Subcutaneous adipose tissue (tissue), 4 donors: ENCODE measurements around the gene AIDA. TPM values are rescaled to one million over a fixed set of nuclear protein-coding genes. Genes with fewer than 3 reads are reported as not detected.

Experiments
- CTCF ChIP-seq: fragments of 450-650 bp; IDR thresholded peaks from one replicate; pipeline ENCODE4 v1.5.1; 2016; ENCODE audit warnings: low read depth, mild to moderate bottlenecking, control low read depth, antibody characterized with exemption, moderate library complexity
- total RNA-seq, 4 donors: library from RNA; depleted of rRNA; stranded (reverse); fragments of >200 nt; gene quantifications; one replicate each; pipeline ENCODE4 v1.1.0, GENCODE V29; 2016

Gene AIDA
- 100 to 1,000 TPM; 107 to 147 (median 112) TPM for total RNA-seq

DNA sequence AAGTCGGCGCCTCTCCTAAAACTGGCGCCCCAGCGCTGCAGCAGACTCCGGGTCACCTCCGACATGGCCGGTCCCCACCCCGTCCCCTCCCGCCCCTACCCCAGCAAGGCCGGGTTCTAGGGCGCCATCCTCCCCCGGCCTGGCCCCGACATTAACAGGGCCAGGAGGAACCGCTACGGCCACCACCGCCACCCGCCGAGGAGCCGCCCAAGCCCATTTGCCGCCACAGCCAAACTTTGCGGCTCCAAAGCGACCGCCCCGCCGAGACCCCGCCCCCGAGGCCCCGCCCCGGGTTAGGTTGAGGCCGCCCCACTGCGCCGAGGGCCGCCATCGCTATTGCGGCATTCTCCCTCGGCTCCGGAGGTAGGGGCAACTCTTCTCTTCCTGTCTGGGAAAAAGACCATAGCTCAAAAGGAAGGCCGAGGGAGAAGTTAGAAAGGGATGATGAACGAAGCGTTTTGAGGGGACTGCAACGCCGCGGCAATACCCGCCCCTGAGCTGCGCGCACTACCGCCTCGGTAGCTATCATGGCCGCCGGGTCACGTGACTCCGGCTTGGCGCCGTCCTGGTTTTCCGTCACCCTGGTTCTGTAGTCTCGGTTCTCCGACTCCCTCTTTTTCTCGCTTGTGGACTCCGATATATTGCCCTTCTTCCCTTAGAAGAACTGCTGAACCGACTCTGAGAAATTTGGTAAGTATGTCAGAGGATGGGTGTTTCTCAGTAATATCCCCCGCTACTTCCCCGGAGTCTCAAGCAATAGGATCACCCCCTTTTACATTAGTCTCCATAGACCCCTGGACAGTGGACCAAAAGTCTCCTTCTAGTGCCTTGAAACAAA is at the start of gene AIDA, which contains the start of gene BROX:
Gene AIDA (minus strand): TSS at position 239 of the 838 bp plus-strand sequence. CDS start 174 bp downstream, at position 65.
Gene BROX (plus strand): TSS at position 312 of the 838 bp plus-strand sequence. CDS start 3,136 bp downstream, outside the sequence.
- TF ChIP-seq CTCF = no peak

DNA sequence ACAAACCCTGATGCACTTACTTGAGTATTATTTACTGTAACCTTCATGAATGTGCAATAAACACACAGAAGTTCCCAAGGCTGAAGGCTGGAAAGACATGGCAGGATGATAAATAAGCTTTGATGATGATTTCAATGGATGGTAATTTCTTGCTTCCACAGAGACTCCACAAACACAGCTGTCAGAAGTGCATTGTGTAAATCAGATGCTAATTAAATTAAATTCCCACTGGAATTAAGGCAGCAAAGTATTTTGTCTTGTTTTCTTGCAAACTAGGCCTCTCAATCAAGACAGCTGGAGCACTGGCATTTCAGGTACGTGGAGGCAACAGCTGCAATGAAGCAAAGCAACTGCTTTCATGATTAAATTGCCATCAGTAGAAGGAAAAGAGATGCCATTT is 48.8 kb upstream of the AIDA start:
- TF ChIP-seq CTCF = no peak

DNA sequence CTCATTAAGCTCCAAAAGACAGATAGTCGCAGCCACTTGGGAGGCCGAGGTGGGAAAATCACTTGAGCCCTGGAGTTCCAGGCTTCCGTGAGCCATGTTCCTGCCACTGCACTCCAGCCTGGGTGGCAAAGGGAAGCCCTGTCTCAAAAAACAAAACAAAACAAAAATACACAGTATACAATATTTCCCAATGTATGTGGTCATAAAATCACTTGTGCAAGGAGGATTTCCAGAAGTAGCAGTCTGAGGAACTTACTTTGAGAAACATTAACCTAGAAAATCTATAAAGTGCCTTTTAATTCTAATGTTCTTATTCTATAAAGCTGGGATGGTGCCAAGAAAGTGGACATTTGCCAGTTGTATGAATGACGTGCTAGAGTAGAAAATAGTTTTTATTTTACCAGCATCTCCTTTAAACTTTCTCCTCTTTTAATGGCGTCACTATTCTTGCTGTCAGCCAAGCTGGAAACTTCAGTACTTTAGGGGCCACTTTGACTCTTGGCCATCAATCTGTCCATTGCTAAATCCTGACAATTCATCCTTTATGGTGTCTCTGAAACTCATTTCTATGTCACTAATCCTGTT is 47.3 kb upstream of the AIDA start:
- TF ChIP-seq CTCF = no peak

- TF ChIP-seq CTCF = no peak
Measured at GRCh38 chr1:222757646-222758268, 45.5 kb upstream of the AIDA start.

DNA sequence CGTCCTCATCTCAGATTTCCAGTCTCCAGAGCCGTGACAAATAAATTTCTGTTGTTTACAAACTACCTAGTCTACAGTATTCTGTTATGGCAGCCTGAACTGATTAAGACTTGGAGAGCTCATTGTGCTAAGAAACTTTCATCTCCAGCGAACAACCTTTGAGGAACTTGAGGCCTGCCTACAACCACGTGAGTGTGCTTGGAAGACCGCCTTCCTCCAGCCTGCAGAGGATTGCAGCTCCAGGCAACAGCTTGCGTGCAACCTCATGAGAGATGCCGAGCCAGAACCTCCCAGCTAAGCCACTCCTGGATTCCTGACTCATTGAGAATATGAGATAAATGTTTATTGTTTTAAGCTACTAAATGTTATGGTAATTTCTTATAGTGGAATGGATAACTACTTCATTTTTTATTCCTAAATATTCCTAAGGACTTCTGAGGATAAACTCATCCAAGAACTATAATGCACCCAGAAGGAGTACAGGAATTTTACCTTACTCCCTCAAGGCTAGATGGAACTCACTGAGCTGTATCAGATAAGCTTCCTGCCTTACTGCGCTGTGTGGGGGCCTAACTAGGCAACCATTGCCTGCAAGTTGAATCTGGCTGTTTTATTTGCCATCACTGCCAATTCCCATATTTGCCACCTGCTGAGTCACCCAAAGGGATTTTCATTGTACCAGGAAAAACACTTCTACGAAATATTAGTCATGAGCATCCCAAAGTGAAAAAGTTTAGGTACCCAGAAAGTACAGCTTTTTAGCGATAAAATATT is 42.3 kb upstream of the AIDA start:
- TF ChIP-seq CTCF = no peak

DNA sequence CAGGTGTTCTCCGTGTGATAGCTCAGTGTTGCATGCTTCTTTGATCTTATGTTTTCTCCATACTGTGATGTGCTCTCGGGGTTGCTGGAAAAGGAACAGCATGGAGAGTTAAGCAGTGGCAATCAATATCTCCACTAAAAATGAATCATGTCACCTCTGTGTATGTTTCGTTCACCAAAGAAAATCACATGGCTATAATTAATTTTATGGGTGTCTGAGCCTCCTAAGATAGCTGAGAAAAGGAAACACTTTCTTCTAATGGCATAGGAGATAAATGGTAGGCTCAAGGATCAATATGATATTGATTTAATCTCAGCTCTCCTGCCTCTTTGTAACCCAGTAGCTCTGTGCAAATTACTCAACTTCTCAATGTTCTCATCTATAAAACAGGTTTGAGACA is 39.0 kb upstream of the AIDA start:
- no peak for TF ChIP-seq CTCF
